Natural killer cell (primary cell): ENCODE measurements around the gene GJD4. TPM values are rescaled to one million over a fixed set of nuclear protein-coding genes. Genes with fewer than 3 reads are reported as not detected.

ENCODE experiments used
- ATAC-seq, 3 donors: fragments of 150-1000 bp in 2 of 3; fragments of 200-7000 bp in 1 of 3; cut with Tn5 transposase; 1 replicate in 1 of 3; 2 replicates in 2 of 3; pipeline ENCODE4 v1.10.0; 2021; ENCODE audit warnings: mild to moderate bottlenecking in 2 of 3, moderate library complexity in 2 of 3
- DNase-seq, 2 donors: peaks; one replicate each; pipeline versions ENCODE4 v3.0.0 to v3.0.0-alpha.2; 2013 to 2021; ENCODE audit warnings: mixed read lengths in 1 of 2
- H3K27ac ChIP-seq: one replicate; pipeline ENCODE4 v1.5.1; 2013; ENCODE audit warnings: mild to moderate bottlenecking, low read length
- H3K27me3 ChIP-seq: one replicate; pipeline ENCODE4 v1.6.1; 2013; ENCODE audit warnings: low read length; ENCODE audit not compliant: control insufficient read depth, insufficient read depth
- H3K36me3 ChIP-seq: one replicate; pipeline ENCODE4 v1.6.1; 2013; ENCODE audit warnings: low read length; ENCODE audit not compliant: control insufficient read depth, insufficient read depth
- H3K4me1 ChIP-seq: one replicate; pipeline ENCODE4 v1.6.1; 2013; ENCODE audit warnings: low read length; ENCODE audit not compliant: control insufficient read depth, insufficient read depth
- H3K4me3 ChIP-seq: one replicate; pipeline ENCODE4 v1.5.1; 2013; ENCODE audit warnings: low read length
- H3K9me3 ChIP-seq: one replicate; pipeline ENCODE4 v1.6.1; 2013; ENCODE audit warnings: low read length; ENCODE audit not compliant: control insufficient read depth, insufficient read depth
- H3K27ac Mint-ChIP-seq, 2 donors: one replicate each; pipeline ENCODE4 v1.8.0; 2022; ENCODE audit warnings: mild to moderate bottlenecking in 2 of 2, mixed read lengths in 2 of 2, moderate library complexity in 1 of 2
- H3K27me3 Mint-ChIP-seq, 2 donors: one replicate each; pipeline ENCODE4 v1.8.0; 2022; ENCODE audit warnings: low read depth in 2 of 2, mixed read lengths in 2 of 2
- H3K36me3 Mint-ChIP-seq: one replicate; pipeline ENCODE4 v1.8.0; 2022; ENCODE audit warnings: mixed read lengths
- H3K4me1 Mint-ChIP-seq, 2 donors: one replicate each; pipeline ENCODE4 v1.8.0; 2022; ENCODE audit warnings: mixed read lengths in 2 of 2
- H3K4me3 Mint-ChIP-seq: one replicate; pipeline ENCODE4 v1.8.0; 2022; ENCODE audit warnings: mild to moderate bottlenecking, moderate library complexity, mixed read lengths
- H3K9me3 Mint-ChIP-seq, 2 donors: one replicate each; pipeline ENCODE4 v1.8.0; 2022; ENCODE audit warnings: mixed read lengths in 2 of 2
- WGBS: methylation state at CpG from one replicate; pipeline ENCODE4 v1.1.7; 2013; ENCODE audit warnings: missing lambda C conversion rate; ENCODE audit not compliant: insufficient coverage; 5-methylcytosine and 5-hydroxymethylcytosine counted together
- intact Hi-C: fragments of 100-400 bp; cut with micrococcal nuclease; formaldehyde crosslinking; loops from one replicate; pipeline ENCODE4 v1.14.2; 2022
- total RNA-seq, 4 donors: library from RNA; stranded (reverse); fragments of 120-200 nt in 1 of 4; gene quantifications; one replicate each; pipeline versions ENCODE4 v1.2.3 to v1.2.4, GENCODE V29; 2013 to 2022
- TF ChIP-seq, protein P1 (sequence below): fragments of 200-600 bp; IDR thresholded peaks from one replicate; pipeline ENCODE4 v1.8.0; 2022; ENCODE audit warnings: antibody characterized with exemption

The GJD4 gene
- total RNA-seq, 3 donors from 2014 or later (not counting 1 experiment from before 2014, with no cell fraction given), result not detected

DNA sequence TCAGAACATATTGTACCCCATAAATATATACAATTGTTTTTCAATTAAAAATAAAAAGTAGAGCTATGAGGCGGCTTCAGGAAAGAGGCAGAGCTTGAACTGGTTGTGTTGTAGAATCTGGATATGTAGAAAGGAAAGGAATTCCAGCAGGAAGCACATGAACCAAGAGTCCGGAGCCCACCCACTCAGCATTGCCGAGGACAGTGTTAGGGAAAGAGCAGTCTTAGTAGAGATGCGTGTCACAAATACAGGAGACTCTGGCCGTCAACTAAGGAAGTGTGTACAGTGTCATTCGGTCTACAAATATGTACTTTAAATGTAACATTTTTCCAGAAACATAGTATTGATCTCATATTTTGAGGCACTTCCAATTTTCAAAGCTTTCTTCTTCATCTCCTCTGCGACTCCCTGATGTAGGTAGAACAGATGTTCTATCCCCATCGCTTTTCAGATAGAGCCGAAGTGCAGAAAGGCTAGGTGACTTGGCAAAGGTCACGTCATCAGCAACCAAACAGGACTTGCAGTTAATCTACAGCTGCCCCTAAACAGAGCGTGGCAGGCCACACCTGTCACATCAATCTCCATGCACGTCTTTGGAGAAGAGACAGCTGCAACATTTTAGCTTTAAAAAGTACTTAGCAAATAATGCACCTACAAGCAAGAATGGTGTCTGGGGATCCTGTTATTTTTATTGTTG is 25.3 kb upstream of the GJD4 start:
- no peak for ATAC-seq
- TF ChIP-seq, protein P1, sequence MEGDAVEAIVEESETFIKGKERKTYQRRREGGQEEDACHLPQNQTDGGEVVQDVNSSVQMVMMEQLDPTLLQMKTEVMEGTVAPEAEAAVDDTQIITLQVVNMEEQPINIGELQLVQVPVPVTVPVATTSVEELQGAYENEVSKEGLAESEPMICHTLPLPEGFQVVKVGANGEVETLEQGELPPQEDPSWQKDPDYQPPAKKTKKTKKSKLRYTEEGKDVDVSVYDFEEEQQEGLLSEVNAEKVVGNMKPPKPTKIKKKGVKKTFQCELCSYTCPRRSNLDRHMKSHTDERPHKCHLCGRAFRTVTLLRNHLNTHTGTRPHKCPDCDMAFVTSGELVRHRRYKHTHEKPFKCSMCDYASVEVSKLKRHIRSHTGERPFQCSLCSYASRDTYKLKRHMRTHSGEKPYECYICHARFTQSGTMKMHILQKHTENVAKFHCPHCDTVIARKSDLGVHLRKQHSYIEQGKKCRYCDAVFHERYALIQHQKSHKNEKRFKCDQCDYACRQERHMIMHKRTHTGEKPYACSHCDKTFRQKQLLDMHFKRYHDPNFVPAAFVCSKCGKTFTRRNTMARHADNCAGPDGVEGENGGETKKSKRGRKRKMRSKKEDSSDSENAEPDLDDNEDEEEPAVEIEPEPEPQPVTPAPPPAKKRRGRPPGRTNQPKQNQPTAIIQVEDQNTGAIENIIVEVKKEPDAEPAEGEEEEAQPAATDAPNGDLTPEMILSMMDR, result no peak
- H3K9me3 ChIP-seq, result no peaks in the 10 kb centered on the region
- Mint-ChIP-seq H3K27me3 (no peaks in the 10 kb centered on the region), H3K4me1 (peaks cover 0 to 4% of the 10 kb centered on the region in 2 donors), H3K27ac (no peak overlapping the region), H3K36me3 (no peaks in the 10 kb centered on the region), H3K4me3 (no peak overlapping the region), H3K9me3 (no peaks in the 10 kb centered on the region)
- H3K4me1 ChIP-seq, result no peaks in the 10 kb centered on the region
- no peak overlapping the region for H3K4me3 ChIP-seq
- WGBS, result 95% methylated on average over 12 of the region's 12 CpGs
- peaks cover 1% of the 10 kb centered on the region for H3K36me3 ChIP-seq
- intact Hi-C loops, result no loop called here
- no peaks in the 10 kb centered on the region for H3K27me3 ChIP-seq
- no peak overlapping the region for H3K27ac ChIP-seq
- no peak for DNase-seq

GRCh38 chr10:35580423-35580770 is 24.7 kb upstream of the GJD4 start:
- intact Hi-C loops, result no loop called here
- TF ChIP-seq, protein P1, result no peak
- H3K4me3 ChIP-seq, result no peak overlapping the region
- 88% methylated on average over 3 of the region's 3 CpGs for WGBS
- DNase-seq (no peak), ATAC-seq (no peak)
- Mint-ChIP-seq H3K27me3 (no peaks in the 10 kb centered on the region), H3K9me3 (no peaks in the 10 kb centered on the region), H3K4me3 (no peak overlapping the region), H3K4me1 (peaks cover 0 to 4% of the 10 kb centered on the region in 2 donors), H3K27ac (no peak overlapping the region), H3K36me3 (no peaks in the 10 kb centered on the region)
- H3K4me1 ChIP-seq, result no peaks in the 10 kb centered on the region
- H3K9me3 ChIP-seq, result no peaks in the 10 kb centered on the region
- no peaks in the 10 kb centered on the region for H3K36me3 ChIP-seq
- H3K27me3 ChIP-seq, result no peaks in the 10 kb centered on the region
- no peak overlapping the region for H3K27ac ChIP-seq

DNA sequence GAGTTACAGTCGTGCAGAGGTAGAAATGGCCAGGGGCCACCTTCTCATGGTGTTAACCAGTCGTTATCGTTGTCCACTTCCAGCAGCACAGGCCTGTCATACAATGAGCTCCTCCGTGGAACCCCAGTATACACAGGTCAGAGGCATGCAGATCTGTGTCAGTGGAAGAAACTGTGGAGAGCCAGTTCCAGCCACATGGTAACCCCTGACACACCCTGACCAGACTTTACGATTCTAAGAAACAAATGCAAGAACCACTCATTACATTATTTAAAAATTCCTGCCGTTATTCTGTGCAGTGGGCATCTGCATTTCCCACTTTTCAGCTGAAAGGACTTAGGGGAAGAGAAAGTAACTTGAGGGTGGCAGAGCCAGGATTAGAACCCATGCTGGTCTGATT is 23.5 kb upstream of the GJD4 start:
- H3K9me3 Mint-ChIP-seq, result no peaks in the 10 kb centered on the region
- no peaks in the 10 kb centered on the region for H3K36me3 Mint-ChIP-seq
- intact Hi-C loops, result no loop called here
- H3K27ac Mint-ChIP-seq, result no peak overlapping the region
- no peak overlapping the region for H3K27ac ChIP-seq
- no peaks in the 10 kb centered on the region for H3K27me3 ChIP-seq
- H3K4me3 ChIP-seq, result no peak overlapping the region
- no peaks in the 10 kb centered on the region for H3K9me3 ChIP-seq
- peaks cover 0 to 2% of the 10 kb centered on the region in 2 donors for H3K27me3 Mint-ChIP-seq
- H3K4me1 Mint-ChIP-seq, result peaks cover 0 to 4% of the 10 kb centered on the region in 2 donors
- H3K36me3 ChIP-seq, result no peaks in the 10 kb centered on the region
- DNase-seq (no peak), ATAC-seq (no peak)
- TF ChIP-seq, protein P1, result no peak
- WGBS, result 95% methylated on average over 6 of the region's 6 CpGs
- no peak overlapping the region for H3K4me3 Mint-ChIP-seq
- no peaks in the 10 kb centered on the region for H3K4me1 ChIP-seq

- Histone ChIP-seq H3K9me3 (no peaks in the 10 kb centered on the region), H3K27ac (no peak overlapping the region), H3K36me3 (no peaks in the 10 kb centered on the region), H3K27me3 (no peaks in the 10 kb centered on the region), H3K4me1 (no peaks in the 10 kb centered on the region), H3K4me3 (no peak overlapping the region)
- intact Hi-C loops, result no loop called here
- no peaks in the 10 kb centered on the region for H3K9me3 Mint-ChIP-seq
- 96% methylated on average over 9 of the region's 9 CpGs for WGBS
- H3K27me3 Mint-ChIP-seq, result peaks cover 0 to 5% of the 10 kb centered on the region in 2 donors
- no peak overlapping the region for H3K27ac Mint-ChIP-seq
- no peaks in the 10 kb centered on the region for H3K36me3 Mint-ChIP-seq
- H3K4me1 Mint-ChIP-seq, result no peaks in the 10 kb centered on the region
- no peak overlapping the region for H3K4me3 Mint-ChIP-seq
- TF ChIP-seq, protein P1, result no peak
- no peak for ATAC-seq
- no peak for DNase-seq
Measured at GRCh38 chr10:35584946-35585345, 20.2 kb upstream of the GJD4 start.
